ENCODE results near the gene LIN52.

The LIN52 gene

GRCh38 chr14:74195623-74196022, 110.9 kb downstream of the LIN52 start:
- DNase-seq, result no peak

DNA sequence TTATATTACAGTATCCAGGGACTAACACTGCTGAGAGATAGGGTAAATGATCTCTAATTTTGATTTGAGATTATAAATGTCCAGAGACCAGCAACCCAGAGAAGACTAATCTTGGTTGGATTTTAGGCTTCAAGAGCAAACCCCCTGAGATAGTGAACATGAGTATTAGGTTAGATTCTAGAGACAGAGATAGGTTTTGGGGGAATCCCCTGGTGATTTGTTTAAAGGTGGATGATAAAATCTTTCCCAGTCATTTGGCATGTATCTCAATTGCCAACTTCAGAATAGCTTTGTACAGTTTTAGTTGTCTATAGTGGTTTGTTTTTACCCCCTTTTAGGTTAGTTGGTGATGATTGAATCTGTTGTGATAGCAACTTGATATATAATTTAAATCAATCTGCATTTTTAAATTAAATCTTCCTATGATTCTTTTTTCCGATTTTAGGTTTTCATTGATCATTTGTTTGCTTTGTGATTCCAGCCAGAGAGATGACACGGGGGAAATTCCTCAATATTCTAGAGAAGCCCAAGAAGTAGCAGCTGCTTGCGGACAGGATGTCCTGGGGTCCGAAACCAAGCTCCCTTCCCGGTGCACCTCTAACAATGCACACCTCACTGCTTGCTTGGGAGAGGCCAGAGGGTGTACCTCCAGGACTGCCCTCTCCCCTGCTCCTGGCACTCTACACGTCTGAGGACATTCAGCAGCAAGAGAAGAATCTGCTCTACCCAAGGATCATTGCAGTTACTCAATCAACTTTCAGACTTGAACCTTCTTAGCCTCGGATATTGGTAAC, 113.9 kb downstream of the LIN52 start:
- no peak for DNase-seq

DNA sequence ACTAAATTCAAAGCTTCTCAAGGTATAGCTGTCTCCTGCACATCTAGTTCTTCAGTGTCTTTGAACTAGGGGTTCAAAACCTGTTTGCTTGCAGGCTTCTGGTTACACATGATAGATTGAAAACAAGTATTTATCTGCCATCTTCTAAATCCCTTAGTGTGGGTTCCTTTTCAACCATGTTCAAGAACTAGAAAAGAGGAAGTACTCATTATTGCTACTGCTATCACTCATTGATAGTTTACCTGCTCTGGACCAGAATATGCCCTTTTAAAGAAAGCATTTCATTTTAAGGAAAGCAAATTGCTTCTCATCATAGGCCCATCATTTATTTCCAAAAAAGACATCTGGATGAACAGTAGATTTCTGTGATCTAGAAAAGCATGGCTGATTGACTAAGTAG, 117.4 kb downstream of the LIN52 start:
- DNase-seq, result no peak

- DNase-seq, result no peak
Measured at GRCh38 chr14:74203639-74204038, 118.9 kb downstream of the LIN52 start.

DNA sequence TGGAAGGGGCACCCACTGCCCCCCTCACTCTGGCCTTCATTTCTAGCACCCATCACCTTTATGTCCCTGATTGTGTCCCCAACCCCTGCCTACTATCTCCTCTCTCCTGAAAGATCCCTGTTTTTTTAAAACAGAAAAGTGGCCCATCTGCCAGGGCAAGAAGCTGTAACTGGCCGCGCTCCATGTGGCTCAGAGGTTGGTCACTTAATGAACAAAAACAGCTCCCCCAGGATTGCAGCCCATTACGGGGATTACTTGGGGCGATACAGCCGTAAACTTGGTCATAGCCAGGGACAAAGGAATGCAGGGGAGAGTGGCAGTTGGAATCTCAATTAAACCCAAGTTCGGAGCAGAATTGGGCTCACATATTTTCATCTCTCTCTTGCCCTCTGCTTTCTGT, 119.7 kb downstream of the LIN52 start:
- no peak for DNase-seq

DNA sequence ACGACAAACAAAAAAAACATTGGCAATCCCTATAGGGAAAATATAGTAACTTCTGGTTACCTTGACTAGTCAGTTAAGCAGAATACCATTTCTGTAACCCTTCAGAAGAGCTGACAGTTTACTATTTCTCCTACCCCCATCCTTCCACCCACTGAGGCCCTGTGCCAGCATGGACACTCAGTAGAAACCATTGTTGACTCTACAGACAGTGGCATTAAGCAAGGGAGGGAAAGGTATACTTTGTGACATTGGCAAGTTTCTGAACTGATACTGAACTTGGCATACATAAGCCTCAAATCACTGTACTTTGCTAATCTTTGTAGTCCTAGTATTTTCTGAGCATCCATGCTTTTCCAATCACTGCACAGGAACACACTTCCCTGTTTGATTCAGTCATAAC, 121.1 kb downstream of the LIN52 start:
- no peak for DNase-seq

DNA sequence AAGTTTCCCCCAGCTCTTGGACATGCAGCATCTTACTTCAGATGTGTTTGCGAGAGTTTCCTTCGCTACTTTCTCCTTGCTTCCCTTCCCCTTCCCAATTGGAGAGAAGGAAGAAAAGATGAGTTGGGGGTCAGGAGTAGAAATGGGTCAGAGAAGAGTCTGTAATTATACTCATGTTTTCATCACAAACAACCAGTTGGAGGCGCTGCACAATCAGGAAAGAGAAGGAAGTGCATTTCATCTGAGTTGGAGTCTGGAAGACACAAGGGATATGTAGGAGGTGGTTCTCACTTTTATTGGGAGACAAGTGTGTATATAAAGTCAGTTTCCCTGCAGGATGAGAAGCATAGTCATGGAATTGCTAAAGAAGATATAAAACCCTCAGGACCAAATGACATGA, 123.2 kb downstream of the LIN52 start:
- DNase-seq, result no peak

- DNase-seq, result no peak
Measured at GRCh38 chr14:74208642-74209041, 123.9 kb downstream of the LIN52 start.

GRCh38 chr14:74211945-74212580, 127.3 kb downstream of the LIN52 start:
- no peak for DNase-seq

- DNase-seq, result no peak
Measured at GRCh38 chr14:74213907-74214803, 129.4 kb downstream of the LIN52 start.

- no peak for DNase-seq
Measured at GRCh38 chr14:74216671-74217070, 131.9 kb downstream of the LIN52 start.

- DNase-seq, result peak; percentile 53
Measured at GRCh38 chr14:74217672-74218448, 133.1 kb downstream of the LIN52 start.

- DNase-seq, result no peak
Measured at GRCh38 chr14:74218462-74218861, 133.7 kb downstream of the LIN52 start.

GRCh38 chr14:74219277-74220205, 134.8 kb downstream of the LIN52 start:
- DNase-seq, result no peak

DNA sequence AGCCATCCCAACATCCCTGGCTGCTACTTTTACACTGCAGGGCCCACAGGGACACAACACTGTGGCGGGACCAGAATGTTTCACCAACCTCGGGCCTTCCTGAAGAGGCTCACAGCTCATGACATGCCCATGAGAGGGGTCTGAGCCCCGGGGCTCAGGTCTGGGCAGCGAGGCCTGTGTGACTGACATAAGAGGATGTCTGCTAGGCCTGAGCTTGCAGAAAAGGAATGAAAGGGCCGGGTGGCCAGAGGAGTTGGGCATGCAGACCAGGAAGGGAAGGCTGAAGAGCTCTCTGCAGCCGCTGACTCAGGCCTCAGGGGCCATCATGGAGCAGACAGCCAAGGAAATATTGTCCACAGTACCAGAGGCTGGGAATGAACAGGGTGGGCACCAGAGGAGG, 136.2 kb downstream of the LIN52 start:
- no peak for DNase-seq

DNA sequence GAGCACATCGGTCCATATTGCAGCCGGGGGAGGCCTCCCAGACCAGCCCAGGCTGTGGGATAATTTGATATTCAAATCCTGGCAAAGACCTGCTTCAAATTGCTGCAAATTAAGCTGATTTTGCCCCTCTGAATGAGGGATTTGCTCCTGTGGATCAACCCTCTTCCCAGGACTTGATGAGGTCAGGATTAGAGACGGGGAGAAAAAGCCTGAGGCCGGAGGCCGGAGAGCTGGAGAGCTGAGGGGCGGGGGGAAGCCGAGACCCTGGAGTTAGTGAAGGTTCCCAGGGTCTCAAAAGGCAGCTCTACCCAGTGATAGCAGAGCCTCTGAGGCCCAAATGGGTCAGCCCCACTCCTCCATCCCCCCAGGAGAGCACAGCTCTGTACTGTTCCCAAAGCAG, 137.0 kb downstream of the LIN52 start:
- DNase-seq, result no peak

- no peak for DNase-seq
Measured at GRCh38 chr14:74223016-74223415, 138.3 kb downstream of the LIN52 start.

- DNase-seq, result no peak
Measured at GRCh38 chr14:74231784-74232183, 147.0 kb downstream of the LIN52 start.

GRCh38 chr14:74235017-74235416, 150.3 kb downstream of the LIN52 start:
- no peak for DNase-seq

DNA sequence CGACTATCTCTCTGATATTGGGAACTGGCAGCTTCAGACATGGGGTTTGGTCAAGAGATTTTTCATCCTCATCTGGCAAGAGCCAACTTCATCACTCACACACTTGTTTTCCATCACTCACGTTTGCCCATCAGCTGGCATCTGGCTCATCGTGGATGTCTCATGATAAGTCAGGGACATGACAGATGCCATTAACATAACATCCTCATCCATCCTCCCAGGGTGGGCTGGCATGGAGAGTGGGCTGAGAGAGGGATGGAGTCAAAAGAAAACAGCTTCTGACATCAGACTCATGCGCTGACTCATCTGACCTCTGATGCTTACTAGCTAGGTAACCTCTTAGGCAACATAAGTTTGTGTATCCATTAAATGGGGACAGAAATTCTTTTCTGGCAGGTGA, 152.7 kb downstream of the LIN52 start:
- no peak for DNase-seq

DNA sequence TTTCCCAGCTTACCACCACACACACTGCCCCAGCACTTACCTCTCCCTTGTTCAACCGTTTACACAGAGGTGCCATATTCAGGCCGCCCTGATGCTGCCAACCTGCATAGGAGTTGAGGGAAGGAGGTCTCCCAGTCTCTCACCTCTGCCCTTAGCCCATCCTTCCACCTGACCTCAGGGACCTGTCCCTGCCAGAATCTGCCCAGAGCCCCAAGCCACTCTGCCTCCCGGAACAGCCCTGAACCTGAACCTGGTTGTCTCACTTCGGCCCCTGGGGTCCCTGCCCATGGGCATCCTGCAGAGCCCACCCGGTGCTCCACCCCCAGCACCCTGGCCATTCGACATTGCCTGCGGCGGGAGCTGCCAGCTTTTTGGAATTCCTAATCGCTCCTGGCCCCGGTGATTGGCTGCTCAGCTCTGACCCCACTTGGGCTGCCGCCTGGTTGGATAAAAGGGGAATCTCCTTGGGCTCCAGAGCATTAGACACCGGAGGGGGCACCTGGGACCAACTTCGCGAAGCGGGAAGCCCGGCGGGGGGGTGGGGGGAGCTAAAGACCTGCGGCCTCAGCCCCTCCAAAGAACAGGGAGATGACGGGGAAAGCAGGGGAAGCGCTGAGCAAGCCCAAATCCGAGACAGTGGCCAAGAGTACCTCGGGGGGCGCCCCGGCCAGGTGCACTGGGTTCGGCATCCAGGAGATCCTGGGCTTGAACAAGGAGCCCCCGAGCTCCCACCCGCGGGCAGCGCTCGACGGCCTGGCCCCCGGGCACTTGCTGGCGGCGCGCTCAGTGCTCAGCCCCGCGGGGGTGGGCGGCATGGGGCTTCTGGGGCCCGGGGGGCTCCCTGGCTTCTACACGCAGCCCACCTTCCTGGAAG, 154.5 kb downstream of the LIN52 start, which contains the start of gene VSX2:
TSS of gene VSX2 (plus strand) at position 476 of the 874 bp plus-strand sequence. CDS start at position 589, 113 bp downstream.
- no peak for DNase-seq

Measured in GDM1 (cell line).